NCI-H1436 treated with DMSO at 0.1 percent for 48 hours (cell line): ENCODE results near the gene CHST13.

Experiments
- DNase-seq: peaks from one replicate; lab custom pipeline; 2025; lab: John Stamatoyannopoulos, UW

CHST13 gene

DNA sequence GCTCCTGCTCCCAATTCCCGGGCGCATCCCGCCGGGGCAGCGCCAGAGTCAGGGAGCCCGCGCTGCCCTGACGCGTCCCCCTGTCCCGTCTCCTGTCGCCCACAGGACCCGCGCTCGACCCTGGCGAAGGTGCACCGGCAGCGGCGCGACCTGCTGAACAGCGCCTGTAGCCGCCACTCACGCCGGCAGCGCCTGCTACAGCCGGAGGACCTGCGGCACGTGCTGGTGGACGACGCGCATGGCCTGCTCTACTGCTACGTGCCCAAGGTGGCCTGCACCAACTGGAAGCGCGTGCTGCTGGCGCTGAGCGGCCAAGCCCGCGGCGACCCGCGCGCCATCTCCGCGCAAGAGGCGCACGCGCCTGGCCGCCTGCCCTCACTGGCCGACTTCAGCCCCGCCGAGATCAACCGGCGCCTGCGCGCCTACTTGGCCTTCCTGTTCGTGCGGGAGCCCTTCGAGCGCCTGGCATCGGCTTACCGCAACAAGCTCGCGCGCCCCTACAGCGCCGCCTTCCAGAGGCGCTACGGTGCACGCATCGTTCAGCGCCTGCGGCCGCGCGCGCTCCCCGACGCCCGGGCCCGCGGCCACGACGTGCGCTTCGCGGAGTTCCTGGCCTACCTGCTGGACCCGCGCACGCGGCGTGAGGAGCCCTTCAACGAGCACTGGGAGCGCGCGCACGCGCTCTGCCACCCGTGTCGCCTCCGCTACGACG is 17.8 kb downstream of the CHST13 start:
- no peak for DNase-seq

DNA sequence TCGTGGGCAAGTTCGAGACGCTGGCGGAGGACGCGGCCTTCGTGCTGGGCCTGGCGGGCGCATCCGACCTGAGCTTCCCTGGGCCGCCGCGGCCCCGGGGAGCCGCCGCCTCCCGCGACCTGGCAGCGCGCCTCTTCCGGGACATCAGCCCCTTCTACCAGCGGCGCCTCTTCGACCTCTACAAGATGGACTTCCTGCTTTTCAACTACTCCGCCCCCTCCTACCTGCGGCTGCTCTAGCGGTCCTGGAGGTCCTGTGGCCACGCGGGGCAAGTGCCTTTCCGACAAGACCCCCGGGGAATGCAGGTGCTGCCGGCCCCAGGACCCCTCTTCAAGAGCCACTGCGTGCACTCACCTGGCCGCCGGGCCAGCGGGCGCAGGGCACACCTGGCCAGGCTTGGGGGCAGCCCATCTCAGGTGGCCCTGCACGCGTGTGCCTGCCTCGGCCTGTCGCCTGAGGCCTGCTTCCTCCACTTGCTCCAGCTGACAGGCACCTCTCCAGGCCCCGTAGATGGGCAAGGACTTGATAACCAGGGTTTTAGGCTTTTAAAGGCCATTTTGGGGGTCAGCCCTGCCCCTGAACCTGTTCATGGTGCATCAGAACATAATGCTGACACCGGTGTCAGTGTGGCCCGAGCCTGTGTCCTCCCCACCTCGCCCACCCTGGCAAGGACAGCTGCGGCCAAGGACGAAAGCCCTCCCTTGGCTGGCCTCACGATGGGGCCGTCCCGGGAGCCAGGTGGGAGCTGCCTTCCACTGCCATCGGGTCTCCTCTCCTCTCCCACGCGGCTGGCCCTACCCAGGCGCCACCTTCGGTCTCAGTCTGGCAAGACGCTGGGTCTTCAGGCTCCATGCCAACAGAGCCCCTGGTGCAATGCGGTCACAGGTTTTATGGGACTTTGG is 18.6 kb downstream of the CHST13 start:
- no peak for DNase-seq

DNA sequence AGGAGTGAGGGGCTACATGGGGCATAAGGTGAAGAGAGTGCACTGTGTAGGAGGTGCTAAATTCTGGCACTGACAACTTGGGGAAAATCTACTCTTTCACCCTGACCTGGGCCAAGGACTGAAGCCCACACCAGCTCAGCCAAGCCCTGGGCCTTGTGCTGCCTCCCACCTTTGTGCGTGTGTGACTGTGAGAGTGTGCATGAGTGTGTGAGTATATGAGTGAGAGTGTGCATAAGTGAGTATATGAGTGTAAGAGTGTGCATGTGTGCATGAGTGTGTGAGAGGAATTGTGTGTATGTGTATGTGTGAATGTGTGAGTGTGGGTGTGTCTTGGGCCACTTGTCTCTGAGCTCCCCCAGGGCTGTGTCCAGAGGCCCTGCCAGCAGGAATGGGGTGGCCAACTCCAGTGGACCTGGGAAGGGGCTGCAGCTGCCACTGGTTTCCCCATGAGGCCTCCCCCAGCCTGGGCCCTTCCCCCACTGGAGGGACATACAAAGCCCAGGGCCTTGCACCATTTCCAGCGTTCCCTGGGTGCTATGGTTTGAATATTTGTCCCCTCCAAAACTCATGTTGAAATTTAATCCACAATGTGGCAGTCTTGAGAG is 19.6 kb downstream of the CHST13 start:
- no peak for DNase-seq

DNA sequence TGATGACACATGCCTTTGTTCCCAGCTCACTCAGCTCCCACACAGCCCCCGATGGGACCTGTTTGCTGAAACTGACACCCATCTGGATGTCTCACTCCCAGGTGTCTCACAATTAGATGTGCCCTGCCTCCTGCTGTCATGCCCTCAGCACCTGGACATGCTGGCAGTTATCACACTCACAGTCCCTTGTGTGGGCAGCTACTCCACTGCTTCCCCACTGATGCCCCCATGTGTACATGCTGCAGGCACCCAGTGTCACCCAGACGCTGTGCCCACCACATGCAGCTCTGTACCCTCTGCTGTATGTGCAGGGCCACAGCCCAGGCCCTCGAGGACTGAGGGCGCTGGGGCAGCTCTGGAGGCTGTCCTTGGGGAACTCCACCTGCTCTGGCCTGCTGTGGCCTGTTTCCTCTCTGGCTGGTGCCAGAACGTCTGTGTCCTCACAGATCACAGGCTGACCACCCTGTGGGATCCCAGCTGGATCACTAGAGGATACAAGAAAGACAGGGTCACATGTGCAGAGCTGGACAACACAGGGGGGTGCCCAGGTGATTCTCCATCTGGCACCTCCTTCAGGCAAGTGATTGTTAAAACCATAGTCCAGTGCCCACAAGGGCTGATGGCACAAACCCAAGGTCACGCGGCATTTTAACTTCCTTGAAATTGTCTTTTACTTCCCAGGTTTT is 20.8 kb downstream of the CHST13 start:
- no peak for DNase-seq

DNA sequence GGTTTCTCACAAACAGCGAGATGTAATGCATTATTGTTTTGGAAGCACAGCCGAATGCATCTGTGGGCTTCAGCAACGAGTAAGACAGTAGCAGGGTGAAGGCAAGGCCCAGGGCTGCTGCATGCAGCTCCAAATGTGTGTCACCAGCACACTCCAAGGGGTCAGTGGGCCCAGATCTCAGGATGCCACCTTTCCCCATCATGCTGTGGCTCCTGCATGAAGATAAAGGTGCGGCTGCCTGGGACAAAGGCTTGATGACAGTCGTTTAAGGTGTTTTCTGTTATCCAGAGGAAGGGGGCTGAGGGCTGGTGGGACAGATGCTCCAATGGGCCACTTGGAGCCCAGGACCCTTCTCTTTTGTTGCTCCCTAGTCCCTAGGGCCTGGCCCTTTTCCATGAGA is 21.6 kb downstream of the CHST13 start:
- DNase-seq, result no peak

DNA sequence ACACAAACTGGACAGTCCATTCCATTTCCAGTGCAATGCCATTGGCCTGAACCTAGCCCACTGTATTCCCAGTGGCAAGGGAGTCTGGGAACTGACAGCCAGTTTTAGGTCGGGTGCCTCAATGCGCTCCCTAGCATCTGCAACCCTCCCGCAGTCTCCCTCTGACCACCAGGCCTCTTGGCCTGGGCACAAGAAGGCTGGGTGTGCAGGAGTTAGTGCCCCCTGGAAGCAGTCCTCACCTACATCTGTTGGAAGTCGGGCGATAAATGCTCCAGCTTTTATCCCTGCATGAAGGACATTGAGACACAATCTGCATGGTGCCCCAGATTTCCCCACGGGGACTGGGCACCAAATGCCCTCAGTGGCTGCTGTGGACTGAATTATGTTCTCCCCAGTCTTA is 22.1 kb downstream of the CHST13 start:
- DNase-seq, result no peak

DNA sequence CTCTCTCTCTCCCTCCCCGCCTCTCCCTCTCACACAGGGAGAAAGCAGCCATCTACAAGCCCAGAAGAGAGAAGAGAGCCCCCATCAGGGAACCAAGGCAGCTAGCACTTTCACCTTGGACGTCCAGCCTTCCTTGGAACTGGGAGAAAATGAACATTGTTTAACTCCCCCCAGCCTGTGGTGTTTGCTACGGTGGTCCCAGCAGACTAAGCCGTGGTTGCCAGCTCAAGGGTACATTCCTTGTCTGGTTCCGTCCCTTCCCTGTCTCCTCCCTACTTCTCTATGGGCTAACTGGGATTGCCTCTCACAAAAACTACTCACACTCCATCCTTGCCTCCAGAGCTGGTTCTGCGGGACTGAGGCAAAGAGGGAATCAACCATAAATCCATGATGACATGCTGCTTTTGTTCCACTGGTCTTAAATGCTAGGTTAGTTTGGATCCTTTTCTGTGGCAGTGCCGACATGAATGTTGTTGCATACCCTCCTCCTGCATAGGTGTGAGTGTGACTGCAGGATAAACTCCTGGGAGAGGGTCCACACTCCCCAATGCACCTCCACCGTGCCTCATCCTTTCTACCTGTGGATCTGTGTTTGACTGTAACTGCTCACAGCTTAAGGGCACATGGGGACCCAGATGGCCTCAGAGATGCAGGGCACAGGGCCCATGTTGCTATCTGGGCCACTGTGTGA is 22.7 kb downstream of the CHST13 start:
- no peak for DNase-seq

DNA sequence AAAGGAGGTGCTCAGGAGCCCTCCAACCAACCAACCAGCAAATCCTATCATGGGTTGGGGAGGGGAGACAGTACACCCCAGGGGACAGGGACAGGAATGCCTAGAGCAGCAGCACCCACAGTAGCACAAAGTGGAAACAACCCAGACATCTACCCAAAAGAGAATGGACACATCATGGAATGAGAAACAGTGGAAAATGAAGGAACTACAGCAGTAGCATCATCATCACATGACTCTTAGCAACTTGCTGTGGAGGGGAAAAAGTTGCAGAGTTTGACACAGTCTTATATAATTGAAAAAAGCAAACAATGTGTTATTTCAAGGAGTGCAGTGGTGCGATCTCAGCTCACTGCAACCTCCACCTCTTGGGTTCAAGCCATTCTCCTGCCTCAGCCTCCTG is 23.8 kb downstream of the CHST13 start:
- DNase-seq, result no peak

DNA sequence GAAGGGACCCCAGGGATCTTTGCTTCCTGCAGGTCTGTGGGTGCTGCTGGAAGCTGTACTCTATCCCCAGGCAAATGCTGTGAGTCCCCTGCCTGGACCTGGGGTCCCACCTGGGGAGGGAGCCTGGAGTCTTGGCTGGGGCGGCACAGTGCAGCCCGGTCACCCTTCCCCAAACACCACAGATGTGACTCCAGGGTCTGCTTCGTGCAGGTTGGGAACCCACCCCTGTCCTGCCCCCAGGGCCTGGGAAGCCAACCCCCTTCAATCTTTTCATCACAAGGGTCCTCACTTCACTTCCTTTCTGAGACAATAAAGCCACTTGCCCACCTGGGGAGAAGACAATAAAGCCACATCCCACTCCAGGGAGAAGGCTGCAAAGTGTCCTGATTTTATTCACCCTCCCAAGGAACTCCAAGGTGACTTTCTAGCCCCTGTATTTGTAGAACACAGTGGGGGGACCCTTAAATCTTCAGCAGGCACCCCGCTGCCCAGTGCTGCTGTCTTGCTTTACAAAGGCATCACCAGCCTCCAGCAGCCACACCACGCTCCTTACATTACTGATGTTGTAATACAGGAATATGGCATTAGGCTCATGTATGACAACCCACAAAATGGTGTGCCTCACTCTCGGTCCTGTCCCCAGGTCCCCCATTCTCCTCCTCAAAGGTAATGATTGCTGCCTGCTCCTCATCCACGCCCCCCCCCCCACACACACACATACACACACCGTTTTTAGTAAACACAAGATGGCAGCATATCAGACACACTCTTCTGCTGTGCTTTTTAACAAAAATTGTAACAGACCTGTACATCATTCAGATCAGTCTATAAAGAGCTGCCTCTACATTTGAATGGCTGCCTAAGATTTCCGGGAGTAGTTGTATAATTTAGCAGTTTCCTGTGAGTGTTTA is 24.9 kb downstream of the CHST13 start:
- no peak for DNase-seq

DNA sequence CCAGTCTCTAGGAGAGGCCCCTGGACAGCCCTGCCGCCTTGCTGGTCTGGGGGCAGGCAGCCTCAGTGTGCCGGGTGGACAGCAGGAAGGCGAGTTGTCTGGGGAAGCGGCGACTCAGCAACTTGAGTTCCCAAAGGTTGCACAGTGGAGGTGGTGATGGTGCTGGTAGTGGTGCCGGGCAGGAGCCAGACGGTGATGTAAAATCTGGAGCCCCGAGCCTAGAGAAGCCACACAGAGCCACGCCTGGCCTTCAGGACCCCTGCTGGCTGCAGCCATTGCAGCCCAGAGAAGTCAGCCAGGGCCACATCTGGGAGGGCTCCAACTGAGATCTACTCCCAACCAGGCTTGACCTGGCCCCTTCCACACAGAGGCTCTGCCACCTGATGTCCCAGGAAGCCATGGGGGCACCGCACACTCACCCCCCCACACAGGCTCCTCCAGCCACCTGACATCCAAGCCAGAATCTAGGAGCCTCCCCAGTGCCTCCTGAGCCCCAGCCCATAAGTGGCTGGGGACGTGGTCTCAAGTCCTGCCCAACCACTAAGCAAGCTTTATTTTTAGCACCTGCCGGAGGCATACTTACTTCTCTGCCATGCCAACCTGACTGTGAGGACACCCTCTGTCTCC is 26.0 kb downstream of the CHST13 start:
- DNase-seq, result no peak

DNA sequence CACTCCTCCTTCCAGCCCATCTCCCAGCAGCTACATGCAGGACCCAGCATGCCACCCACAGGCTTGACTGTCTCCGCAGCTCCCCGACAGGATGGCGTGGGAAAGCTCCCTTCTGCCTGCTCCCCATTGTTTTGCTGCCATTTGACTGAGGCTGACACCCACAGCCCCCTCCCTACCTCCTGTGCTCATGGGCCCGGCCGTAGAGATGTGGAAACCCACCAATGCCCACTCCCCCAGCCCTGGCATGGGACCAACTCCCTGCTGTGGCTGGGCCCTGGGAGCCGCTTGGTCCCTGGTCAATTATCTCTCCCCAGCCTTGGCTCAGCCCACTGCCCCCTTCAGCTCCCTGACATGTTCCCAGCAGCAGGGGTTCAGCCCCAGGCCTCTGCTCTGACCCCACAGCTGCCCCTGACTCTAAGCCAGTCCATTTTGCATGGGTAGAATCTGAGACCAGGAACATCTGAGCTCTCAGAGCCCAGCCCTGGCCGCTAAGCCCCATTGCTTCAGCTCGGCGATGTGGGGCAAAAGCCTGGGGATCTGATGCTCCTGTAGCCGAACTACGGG is 26.6 kb downstream of the CHST13 start:
- no peak for DNase-seq

DNA sequence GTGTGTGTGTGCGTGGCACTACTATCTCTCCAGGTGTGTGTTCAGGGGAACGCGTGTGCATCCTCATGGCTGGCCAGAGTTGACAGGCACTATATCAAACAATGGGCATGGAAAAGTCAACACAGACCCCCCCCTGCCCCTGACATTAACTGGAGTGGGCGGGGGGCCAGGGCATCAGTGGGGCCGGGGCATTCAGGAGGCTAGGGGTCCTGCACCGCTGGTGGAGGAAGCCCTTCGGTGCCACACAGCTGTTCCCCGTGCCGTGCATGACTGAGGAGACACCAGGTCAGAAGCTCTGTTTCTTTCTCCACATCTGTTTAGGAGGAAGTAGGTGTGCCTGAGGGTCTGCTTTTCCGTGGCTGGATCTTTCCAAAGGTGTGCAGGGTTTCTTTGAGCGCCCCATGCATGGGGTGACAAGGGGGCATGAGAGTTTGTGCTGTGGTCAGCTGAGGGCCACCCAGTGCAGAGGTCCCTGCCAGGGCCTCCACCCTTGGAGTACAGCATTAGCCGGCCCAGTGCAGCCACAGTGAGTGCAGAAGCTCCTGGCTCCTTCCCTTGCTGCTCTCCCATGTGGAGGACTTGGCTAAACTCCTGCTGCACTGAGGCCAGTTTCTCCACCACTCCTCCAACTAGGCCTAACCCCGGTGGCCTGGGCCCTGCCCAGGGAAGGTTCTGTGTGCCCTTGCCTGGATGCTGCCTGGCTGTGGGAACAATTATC is 27.3 kb downstream of the CHST13 start:
- no peak for DNase-seq

DNA sequence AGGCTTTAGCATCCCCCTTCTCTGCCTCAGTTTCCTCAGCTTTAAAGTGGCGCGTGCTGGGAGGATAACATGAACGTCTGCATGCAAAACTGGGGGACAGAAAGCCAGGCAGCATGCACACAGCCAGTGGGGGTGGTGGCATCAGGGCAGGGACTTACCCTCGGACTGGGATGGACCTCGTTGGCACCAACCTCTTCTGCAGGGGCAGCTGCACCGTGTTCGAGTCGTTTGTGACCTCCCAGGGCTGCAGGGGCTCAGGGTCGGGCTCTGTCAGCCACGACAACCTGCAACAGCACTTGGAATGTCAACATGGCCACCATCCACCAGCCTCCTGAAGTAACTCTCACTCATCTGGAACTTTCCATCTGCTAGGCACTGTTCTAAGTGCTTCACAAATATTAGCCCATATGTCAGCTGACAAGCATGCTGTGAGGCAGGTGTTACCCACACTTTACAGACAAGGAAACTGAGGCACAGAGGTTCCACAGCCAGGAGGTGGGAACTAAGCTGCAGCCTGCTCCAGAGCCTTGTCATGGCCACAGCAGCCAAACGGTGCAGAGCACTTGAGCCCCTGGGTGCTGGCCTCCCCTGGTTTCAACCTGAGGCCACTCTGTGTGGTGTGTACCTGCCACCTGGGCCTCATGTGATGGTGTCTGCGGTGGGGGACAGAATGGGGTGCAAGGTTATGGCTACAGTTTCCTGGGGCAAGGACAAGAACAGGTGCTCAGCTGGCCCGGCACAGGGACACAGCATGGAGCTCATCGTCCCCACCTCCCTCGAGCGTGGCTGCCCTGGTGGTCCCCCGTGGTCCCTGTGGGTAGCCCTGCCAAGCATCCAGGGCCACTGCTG is 28.1 kb downstream of the CHST13 start:
- no peak for DNase-seq

DNA sequence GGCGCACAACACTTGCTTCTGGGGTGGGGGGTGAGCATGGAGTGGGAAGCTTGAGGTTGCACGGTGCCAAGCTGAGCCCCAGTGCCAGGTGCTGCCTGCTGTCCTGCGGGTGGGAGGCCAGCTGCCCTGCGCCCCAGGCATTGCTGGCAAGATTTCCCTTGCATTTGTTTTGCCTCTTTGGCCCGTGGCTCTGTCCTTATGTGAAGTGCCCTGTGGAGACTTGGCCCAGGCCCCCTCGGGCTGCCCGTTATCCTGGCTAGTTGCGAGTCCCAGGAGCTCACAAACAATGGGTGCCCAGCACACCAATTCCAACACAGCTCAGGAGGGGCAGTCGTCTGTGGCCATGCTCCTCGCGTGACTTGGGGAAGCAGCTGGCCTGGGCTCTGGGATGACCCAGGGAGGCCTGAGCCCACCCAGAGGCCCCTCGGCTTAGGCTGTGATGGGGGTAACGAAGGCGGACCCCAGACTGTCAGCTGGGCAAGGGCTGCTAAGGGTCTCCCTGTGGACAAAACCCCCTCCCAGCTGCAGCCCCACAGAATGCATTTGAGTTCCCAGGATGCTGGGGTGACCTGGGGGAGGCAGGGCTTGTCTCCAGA is 28.8 kb downstream of the CHST13 start:
- no peak for DNase-seq

DNA sequence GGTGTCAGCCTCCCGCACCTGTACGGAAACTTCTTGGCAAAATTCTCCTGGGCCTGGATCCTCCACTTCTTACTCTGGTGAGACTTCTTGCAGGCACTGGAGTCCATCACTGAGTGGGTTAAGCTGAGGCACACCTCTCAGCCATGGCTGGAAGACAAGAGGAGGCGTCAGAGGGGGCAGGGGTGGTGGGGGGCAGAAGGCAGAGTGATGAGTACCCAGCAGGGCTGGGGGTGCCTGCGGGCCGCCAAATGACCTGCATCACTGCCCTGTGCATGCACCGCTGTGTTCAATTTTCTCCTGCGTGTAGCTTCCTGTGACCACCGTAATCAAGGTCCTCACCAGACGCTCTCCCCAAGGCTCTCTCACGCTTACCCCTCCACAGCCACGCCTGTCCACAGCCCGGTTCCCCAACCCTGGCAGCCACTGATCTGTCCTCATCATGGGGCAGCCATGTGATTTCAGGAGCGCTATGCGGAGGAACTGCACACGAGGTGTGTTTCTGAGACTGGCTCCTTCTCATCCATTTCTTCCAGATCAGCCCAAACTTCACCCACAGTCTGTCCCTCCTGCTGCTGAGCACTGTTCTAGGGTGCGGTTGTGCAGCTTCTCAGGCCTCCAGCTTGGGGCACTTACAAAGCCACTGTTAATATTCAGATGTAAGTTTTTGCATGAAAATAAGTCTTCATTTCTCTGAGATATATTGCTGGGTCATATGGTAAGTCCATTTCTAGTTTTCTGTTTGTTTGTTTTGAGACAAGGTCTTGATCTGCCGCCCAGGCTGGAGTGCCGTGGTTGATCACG is 29.5 kb downstream of the CHST13 start:
- DNase-seq, result no peak

DNA sequence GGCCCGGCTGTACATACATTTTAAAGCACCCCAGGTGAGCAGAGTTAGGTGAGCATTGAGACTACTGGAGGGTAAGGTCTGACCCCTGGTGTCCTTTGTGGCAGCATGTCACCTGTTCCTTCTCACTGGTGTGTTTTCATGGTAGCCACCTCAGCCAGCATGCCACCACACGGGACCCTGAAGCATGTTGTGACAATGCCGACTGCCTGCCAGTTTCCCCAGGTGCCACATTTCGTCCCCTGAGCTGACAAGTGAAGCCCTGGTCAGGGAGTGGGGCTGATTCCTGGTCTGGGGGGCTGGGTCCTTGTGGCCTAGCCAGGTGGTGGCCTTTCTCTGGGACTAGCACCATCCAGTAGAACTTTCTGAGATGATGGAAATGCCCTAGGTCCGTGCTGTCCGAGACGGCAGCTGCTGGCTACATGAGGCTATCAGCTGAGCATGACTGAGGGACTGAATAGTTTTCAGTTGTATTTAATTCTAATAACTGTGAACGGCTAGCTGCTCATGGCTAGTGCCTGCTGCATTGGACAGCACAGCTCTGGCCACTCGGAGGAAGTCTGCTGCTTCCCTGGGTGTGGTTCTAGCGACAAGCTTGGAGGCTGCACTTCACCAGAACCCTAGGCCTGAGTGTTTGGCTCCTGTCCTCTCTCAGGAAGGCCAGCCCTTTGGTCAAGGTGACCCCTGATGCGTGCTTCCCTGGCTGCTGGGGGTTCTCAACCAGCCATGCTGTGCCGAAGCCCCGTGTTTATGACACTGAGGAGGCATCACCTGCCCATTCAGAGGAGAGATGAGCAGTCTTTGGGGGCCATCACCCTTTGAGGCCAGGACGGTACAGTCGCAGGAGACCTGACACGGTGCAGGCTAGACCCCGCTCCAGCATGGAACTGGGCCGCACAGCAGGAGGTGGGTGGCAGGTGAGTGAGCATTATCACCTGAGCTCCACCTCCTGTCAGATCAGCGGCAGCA is 30.9 kb downstream of the CHST13 start:
- DNase-seq, result no peak
